ENCODE results near the gene ZNF57. TPM values are rescaled to one million over a fixed set of nuclear protein-coding genes. Genes with fewer than 3 reads are reported as not detected.

Gene ZNF57
- total and polyA plus RNA-seq, 2 of the 13 experiments (the other 11 are each of a cell fraction or from before 2014, with no cell fraction given) = 6.6 to 17.5 TPM

- no peak; the same call in 1 of the 2 replicates for TF ChIP-seq ZC3H4 (CRISPR knock-in tag; IDR thresholded peaks at IDR 0.05; ENCODE audit: borderline replicate concordance)
- TF ChIP-seq GTF2F1 (IDR thresholded peaks at IDR 0.05; ENCODE audit: low read length) = peak; percentile 62; the same call in 1 of the 2 replicates
- TF ChIP-seq ISX (CRISPR knock-in tag; conservative IDR thresholded peaks at IDR 0.05) = no peak
- TF ChIP-seq ZNF501 (CRISPR knock-in tag; IDR thresholded peaks at IDR 0.05) = peak; percentile 94
- peak; percentile 58; the same call in 1 of the 2 replicates for TF ChIP-seq TGIF2 (CRISPR knock-in tag; IDR thresholded peaks at IDR 0.05)
- TF ChIP-seq NR3C1 (CRISPR knock-in tag; IDR thresholded peaks at IDR 0.05) = no peak
- TF ChIP-seq ZNF362 (CRISPR knock-in tag; IDR thresholded peaks at IDR 0.05; ENCODE audit: borderline replicate concordance) = no peak
- TF ChIP-seq SATB2 (CRISPR knock-in tag; IDR thresholded peaks at IDR 0.05) = 0 out of 2 replicates have a peak, but pooled peaks have one; percentile 48
- TF ChIP-seq, protein P1, sequence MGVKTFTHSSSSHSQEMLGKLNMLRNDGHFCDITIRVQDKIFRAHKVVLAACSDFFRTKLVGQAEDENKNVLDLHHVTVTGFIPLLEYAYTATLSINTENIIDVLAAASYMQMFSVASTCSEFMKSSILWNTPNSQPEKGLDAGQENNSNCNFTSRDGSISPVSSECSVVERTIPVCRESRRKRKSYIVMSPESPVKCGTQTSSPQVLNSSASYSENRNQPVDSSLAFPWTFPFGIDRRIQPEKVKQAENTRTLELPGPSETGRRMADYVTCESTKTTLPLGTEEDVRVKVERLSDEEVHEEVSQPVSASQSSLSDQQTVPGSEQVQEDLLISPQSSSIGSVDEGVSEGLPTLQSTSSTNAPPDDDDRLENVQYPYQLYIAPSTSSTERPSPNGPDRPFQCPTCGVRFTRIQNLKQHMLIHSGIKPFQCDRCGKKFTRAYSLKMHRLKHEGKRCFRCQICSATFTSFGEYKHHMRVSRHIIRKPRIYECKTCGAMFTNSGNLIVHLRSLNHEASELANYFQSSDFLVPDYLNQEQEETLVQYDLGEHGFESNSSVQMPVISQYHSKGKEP (CRISPR knock-in tag; IDR thresholded peaks at IDR 0.05) = 0 out of 2 replicates have a peak, but pooled peaks have one; percentile 35
- peak; percentile 32 for TF ChIP-seq ERF (CRISPR knock-in tag; IDR thresholded peaks at IDR 0.05)
- peak; percentile 48; the same call in 1 of the 2 replicates for TF ChIP-seq TSC22D2 (CRISPR knock-in tag; IDR thresholded peaks at IDR 0.05; ENCODE audit: borderline replicate concordance)
- peak; percentile 91 for TF ChIP-seq RBFOX2 (IDR thresholded peaks at IDR 0.05; ENCODE audit: low read depth, low read length)
- TF ChIP-seq, protein P2, sequence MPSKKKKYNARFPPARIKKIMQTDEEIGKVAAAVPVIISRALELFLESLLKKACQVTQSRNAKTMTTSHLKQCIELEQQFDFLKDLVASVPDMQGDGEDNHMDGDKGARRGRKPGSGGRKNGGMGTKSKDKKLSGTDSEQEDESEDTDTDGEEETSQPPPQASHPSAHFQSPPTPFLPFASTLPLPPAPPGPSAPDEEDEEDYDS (CRISPR knock-in tag; IDR thresholded peaks at IDR 0.05) = peak; percentile 80; the same call in 1 of the 2 replicates
- peak; percentile 59; the same call in 1 of the 2 replicates for TF ChIP-seq RXRA (CRISPR knock-in tag; IDR thresholded peaks at IDR 0.05)
- TF ChIP-seq, protein P3, sequence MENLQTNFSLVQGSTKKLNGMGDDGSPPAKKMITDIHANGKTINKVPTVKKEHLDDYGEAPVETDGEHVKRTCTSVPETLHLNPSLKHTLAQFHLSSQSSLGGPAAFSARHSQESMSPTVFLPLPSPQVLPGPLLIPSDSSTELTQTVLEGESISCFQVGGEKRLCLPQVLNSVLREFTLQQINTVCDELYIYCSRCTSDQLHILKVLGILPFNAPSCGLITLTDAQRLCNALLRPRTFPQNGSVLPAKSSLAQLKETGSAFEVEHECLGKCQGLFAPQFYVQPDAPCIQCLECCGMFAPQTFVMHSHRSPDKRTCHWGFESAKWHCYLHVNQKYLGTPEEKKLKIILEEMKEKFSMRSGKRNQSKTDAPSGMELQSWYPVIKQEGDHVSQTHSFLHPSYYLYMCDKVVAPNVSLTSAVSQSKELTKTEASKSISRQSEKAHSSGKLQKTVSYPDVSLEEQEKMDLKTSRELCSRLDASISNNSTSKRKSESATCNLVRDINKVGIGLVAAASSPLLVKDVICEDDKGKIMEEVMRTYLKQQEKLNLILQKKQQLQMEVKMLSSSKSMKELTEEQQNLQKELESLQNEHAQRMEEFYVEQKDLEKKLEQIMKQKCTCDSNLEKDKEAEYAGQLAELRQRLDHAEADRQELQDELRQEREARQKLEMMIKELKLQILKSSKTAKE (CRISPR knock-in tag; IDR thresholded peaks at IDR 0.05; ENCODE audit: borderline replicate concordance) = no peak
- no peak for TF ChIP-seq ZIK1 (CRISPR knock-in tag; IDR thresholded peaks at IDR 0.05; ENCODE audit: borderline replicate concordance, low read depth)
- peak; percentile 60; the same call in 1 of the 2 replicates for TF ChIP-seq E2F2 (CRISPR knock-in tag; IDR thresholded peaks at IDR 0.05; ENCODE audit: borderline replicate concordance)
- TF ChIP-seq SP5 (CRISPR knock-in tag; IDR thresholded peaks at IDR 0.05; ENCODE audit: borderline replicate concordance, low read depth) = 0 out of 2 replicates have a peak, but pooled peaks have one; percentile 38
- peak; percentile 93 for TF ChIP-seq SP2 (CRISPR knock-in tag; IDR thresholded peaks at IDR 0.05)
- TF ChIP-seq, protein P4, sequence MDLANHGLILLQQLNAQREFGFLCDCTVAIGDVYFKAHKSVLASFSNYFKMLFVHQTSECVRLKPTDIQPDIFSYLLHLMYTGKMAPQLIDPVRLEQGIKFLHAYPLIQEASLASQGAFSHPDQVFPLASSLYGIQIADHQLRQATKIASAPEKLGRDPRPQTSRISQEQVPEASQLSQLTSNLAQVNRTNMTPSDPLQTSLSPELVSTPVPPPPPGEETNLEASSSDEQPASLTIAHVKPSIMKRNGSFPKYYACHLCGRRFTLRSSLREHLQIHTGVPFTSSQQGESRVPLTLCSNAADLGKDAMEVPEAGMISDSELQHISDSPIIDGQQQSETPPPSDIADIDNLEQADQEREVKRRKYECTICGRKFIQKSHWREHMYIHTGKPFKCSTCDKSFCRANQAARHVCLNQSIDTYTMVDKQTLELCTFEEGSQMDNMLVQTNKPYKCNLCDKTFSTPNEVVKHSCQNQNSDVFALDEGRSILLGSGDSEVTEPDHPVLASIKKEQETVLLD (CRISPR knock-in tag; IDR thresholded peaks at IDR 0.05; ENCODE audit: low read depth) = peak; percentile 84
Measured at GRCh38 chr19:2950286-2951124, 49.8 kb downstream of the ZNF57 start (continued).
